Measurements from ENCODE around the gene PSTPIP1.

The PSTPIP1 gene

DNA sequence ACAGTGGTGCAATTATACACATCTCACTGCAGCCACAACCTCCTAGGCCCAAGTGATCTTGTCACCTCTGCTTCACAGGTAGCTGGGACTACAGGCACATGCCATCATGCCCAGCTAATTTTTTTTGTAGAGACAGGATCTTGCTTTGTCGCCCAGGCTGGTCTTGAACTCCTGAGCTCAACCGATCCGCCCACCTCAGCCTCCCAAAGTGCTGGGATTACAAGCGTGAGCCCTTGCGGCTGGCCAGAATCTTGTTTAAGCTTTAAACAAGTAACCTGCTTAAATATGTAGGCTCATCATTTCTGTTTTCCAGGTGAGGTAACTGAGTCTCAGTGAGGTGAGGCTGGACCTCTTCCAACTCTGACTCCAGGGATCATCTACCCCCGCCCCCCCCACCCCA is 7.7 kb upstream of the PSTPIP1 start:
- Mint-ChIP-seq H3K36me3 (ENCODE audit: low read depth) (no peaks in the 10 kb centered on the region), H3K4me1 (peaks cover 44% of the 10 kb centered on the region), H3K27me3 (peaks cover 1% of the 10 kb centered on the region), H3K27ac (peak overlapping the region; percentile 99), H3K9me3 (no peaks in the 10 kb centered on the region), H3K4me3 (no peak overlapping the region)
- ATAC-seq (no peak), DNase-seq (no peak)

DNA sequence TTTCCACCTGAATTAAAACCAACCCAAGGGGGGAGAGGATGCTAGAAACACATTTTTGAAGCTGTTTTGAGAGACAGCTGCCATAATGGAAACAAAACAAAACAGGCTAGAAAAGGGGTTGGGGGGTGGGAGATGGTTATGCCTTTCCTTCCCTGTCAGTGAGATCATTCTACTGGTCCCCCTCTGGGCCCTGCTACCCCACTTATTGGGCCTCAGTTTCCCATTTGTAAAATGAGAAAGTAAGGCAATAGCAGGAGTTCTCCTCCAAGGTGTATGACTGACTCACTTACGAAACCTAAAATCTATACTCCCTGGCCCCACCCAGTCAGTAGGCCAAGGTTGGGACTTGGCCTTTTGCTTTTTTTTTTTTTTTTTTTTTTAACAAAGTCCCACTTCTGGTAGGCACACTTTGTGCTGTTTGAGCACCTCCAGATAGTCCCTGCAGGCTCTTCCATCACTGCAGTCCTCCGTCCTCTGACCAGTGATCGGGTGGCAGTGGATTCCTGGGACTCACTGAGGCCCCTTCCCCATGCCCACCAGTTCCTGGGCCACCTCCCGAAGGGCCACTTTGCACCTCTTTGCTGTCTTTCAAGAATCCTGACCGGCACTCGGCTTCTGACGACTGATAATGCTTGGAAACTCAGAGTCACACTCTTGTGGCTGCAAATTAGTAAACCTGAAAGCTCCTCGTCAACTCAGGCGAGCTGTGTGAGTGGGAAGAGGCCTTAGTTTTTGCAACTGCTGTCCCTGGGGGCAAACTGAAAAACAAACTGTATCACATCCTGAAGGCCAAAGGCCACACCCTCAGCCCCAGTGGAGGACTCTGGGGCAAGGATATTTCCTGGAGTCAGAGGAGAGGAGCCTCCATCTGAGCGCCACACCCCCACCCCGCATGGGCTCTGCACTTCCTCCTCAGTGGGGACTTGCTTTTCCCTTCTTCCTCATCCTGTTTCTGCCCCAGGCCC is 6.7 kb upstream of the PSTPIP1 start:
- peak overlapping the region; percentile 73 for H3K4me3 Mint-ChIP-seq
- H3K36me3 Mint-ChIP-seq (ENCODE audit: low read depth) = no peaks in the 10 kb centered on the region
- peak overlapping the region; percentile 99 for H3K27ac Mint-ChIP-seq
- peaks cover 52% of the 10 kb centered on the region for H3K4me1 Mint-ChIP-seq
- peak; percentile 90 for ATAC-seq
- H3K27me3 Mint-ChIP-seq = peaks cover 1% of the 10 kb centered on the region
- no peaks in the 10 kb centered on the region for H3K9me3 Mint-ChIP-seq
- DNase-seq = peak; percentile 71

DNA sequence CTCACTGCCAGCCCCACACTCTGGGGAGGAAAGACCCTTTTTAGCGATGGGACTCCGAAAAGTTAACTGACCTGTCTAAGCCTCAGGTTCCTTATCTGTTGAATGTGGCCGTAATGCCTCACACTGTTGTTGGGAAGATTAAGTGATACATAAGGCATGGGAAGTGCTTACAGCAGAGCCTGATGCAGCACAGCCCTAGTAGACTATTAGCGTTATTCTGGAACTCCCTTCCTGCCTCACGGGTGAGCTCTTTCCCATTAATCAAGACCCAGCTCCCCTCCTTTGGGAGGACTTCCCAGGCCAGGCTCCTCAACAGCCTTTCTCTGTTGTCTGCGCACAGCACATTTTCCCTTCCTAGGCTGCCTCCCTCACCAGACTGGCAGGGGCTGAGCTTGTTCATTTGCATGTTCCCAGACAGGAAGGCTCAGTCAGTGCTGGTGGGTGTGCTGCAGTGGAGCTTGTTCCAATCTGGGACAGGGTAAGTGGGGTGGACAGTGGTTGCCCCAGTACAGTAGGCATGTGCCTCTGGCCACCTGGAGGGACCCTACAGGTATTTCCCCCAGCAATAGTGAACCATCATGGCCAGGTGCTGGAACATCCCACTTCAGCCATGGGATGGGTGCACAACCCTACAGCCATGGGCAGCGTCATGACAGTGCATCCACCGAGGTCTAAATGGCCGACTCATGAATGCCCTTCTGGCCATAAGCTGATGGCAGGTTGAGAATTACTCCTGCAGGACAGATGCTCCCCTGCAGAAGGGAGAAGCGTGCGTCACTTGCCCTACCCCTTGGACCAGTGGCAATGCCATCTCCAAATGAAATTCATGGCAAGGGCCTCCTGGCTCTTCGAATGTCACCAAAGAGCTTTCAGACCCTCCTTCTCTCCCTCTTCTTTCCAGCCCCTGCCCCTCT is 5.8 kb upstream of the PSTPIP1 start:
- DNase-seq = no peak
- Mint-ChIP-seq H3K4me3 (peak overlapping the region; percentile 73), H3K9me3 (no peaks in the 10 kb centered on the region), H3K27me3 (peaks cover 1% of the 10 kb centered on the region), H3K36me3 (ENCODE audit: low read depth) (no peaks in the 10 kb centered on the region), H3K4me1 (peaks cover 61% of the 10 kb centered on the region), H3K27ac (peak overlapping the region; percentile 99)
- peak; percentile 21 for ATAC-seq

DNA sequence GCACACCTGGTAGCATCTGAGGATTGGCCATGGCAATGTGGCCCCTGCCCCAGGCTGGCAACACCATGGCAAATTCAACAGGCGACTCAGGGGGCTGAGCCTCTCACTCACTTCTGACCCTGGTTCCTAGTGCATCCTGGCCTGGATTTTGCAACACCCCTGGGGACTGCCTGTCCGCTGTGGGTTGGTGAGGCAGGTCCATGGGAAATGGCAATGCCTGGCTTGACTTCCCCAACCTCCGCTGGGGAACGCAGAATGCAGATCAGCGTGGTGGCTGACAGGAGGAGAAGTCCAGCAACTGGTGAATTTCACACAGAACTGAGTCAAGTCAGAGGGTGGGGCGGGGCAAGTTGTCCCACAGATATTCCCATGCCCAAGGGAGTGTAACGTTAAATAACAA is 3.9 kb upstream of the PSTPIP1 start:
- ATAC-seq = no peak
- Mint-ChIP-seq H3K27me3 (peaks cover 1% of the 10 kb centered on the region), H3K4me1 (peaks cover 66% of the 10 kb centered on the region), H3K36me3 (ENCODE audit: low read depth) (no peaks in the 10 kb centered on the region), H3K9me3 (no peaks in the 10 kb centered on the region), H3K4me3 (no peak overlapping the region), H3K27ac (no peak overlapping the region)
- DNase-seq = no peak

DNA sequence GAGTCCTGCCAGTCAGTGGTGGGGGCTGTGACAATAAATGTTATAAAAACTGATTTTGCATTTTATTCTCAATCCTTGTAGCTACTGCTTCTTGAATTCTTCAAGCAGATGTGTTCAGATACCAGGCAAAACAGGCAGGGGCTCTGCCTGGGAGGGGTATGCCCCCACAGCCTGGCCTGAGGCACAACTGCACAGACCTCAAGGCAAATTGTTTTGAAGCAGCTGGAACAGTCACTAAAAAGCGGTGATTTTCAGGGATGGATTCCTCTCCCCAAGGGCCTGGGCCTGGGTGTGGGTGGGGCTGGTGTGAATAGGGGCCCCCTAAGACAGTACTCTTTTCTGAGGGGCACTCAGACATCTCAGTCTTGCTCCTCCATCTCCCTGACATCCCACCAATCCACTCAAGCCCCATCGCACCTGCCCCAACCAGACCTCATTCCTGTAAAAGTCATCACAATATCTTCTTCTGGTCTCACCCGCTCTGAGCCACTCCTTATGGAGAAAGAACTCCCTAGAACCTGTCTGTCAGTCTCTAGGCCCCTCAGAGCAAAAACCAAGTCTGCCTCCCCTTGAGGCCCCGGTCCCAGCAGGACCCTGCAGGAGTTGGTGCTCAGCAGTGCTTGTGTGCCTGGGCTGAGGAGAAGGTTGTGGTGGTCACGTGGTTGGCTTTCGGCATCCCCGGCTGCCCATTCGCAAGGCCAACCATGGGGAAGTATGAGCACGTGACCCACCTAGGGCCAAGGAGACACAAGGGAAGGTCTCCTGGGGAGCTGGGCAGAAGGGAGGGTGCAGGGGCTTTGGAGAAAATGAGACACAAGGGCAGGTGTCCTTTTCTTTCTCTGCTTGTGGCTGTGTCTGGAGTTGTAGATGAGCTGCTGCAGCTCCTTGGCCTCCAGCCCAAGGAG is 2.9 kb upstream of the PSTPIP1 start:
- no peaks in the 10 kb centered on the region for H3K9me3 Mint-ChIP-seq

DNA sequence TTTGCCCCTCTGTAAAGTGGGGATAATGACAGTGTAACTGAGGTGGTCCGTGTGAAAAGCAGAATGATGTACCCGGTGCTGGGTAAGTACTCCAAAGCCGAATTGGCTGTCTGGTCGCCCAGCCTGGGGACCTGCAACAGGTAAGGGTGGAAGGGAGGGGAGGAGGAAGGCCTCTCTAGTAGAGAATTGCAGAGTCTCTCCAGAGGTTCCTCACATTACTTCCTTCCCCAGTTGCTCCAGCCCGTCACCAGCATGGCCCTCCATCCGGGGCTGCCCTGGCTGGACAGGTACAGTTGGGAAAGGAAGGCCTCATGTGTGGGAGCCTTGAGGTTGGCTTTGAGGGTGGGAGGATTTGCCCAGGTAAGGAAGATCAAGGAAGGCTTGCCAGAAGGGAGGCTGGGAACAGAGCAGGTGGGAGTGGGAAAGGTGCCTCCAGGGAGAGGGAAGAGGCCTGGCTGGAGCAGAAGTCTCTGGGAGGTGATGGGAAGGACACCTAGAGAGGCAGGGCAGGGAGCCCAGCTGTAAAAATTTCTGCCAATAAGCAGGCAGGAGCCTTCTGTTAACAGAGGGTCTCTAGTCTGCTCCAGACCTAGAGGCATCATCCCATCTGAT is 1.7 kb upstream of the PSTPIP1 start:
- peak overlapping the region; percentile 90 for H3K4me3 Mint-ChIP-seq
- no peaks in the 10 kb centered on the region for H3K9me3 Mint-ChIP-seq
- H3K27ac Mint-ChIP-seq = peak overlapping the region; percentile 93
- DNase-seq (no peak), ATAC-seq (no peak)
- peaks cover 66% of the 10 kb centered on the region for H3K4me1 Mint-ChIP-seq
- peaks cover 4% of the 10 kb centered on the region for H3K36me3 Mint-ChIP-seq (ENCODE audit: low read depth)
- H3K27me3 Mint-ChIP-seq = peaks cover 1% of the 10 kb centered on the region

More for the DNA sequence above, 2.9 kb upstream of the PSTPIP1 start:
- no peaks in the 10 kb centered on the region for H3K36me3 Mint-ChIP-seq (ENCODE audit: low read depth)
- peaks cover 1% of the 10 kb centered on the region for H3K27me3 Mint-ChIP-seq
- no peak overlapping the region for H3K4me3 Mint-ChIP-seq
- DNase-seq (no peak), ATAC-seq (no peak)
- H3K27ac Mint-ChIP-seq = peak overlapping the region; percentile 11
- peaks cover 66% of the 10 kb centered on the region for H3K4me1 Mint-ChIP-seq

DNA sequence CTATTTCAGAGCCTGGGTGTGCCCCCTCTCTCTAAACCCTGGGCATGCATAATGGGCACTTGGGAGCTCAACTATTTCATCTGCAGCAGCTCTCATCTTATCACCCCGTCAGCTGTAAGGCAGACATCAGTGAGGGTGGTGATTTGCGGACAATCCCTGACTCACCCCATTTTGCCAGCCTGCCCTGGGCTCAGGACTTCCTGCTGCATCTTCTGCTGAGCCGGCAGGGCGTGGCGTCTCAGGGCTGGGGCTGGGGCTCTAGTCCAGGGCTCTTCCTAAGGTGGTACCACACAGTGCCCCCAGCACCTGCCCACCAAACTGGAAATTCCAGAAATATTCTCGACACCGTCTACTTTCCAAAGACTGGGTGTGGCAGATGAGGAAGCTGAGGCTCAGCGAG is 925 bp upstream of the PSTPIP1 start:
- ATAC-seq (peak; percentile 65), DNase-seq (peak; percentile 74)
- peaks cover 11% of the 10 kb centered on the region for H3K36me3 Mint-ChIP-seq (ENCODE audit: low read depth)
- peaks cover 66% of the 10 kb centered on the region for H3K4me1 Mint-ChIP-seq
- no peaks in the 10 kb centered on the region for H3K9me3 Mint-ChIP-seq
- peak overlapping the region; percentile 93 for H3K27ac Mint-ChIP-seq
- H3K4me3 Mint-ChIP-seq = peak overlapping the region; percentile 90
- H3K27me3 Mint-ChIP-seq = no peaks in the 10 kb centered on the region

DNA sequence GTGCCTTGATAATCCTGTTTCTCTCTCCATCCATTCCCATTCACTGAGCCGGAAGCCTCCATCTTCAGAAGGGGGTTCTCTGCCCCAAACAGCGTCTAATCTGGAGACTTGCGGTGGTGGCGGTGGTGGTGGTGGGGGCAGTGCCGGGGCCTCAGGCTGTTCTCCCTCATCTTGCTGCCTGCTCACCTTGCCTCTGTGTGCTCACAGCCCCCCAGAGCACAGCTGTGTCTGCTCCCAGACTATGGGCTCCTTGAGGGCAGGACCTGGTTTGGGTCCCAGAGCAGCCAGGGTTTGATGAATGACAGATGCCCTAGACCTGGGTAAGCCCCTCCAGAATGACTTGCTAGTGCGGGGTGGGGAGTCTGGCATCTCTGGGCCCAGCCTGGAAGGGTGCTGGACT is 430 bp upstream of the PSTPIP1 start:
- ATAC-seq (peak; percentile 7), DNase-seq (peak; percentile 30)
- Mint-ChIP-seq H3K9me3 (no peaks in the 10 kb centered on the region), H3K27ac (peak overlapping the region; percentile 93), H3K36me3 (ENCODE audit: low read depth) (peaks cover 16% of the 10 kb centered on the region), H3K27me3 (no peaks in the 10 kb centered on the region), H3K4me3 (peak overlapping the region; percentile 90), H3K4me1 (peaks cover 66% of the 10 kb centered on the region)

DNA sequence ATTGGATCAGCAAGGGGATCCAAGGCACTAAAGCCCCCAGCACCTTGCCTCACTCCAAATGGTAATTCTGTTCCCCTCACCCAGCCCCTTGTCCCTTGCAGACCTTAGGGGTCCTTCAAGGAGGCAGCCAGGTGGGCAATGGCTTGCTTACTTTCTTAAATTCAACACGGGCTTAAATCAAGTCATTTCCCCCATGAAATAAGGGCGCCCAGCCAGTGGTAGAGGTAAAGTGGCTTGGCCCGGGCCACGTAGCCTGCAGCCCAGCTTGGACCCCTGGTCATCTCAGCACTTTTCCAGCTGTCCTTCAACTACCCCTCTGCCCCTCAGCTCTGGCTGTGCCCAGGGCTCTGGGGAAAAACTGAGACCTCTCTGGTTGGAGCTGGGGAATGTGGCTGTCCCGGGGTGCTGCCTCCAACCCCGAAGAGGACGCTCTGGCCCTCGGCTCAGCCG is 1.2 kb downstream of the PSTPIP1 start:
- Mint-ChIP-seq H3K27ac (peak overlapping the region; percentile 93), H3K9me3 (no peaks in the 10 kb centered on the region), H3K4me1 (peaks cover 72% of the 10 kb centered on the region), H3K36me3 (ENCODE audit: low read depth) (peaks cover 21% of the 10 kb centered on the region), H3K27me3 (no peaks in the 10 kb centered on the region), H3K4me3 (peak overlapping the region; percentile 90)
- DNase-seq (no peak), ATAC-seq (no peak)

DNA sequence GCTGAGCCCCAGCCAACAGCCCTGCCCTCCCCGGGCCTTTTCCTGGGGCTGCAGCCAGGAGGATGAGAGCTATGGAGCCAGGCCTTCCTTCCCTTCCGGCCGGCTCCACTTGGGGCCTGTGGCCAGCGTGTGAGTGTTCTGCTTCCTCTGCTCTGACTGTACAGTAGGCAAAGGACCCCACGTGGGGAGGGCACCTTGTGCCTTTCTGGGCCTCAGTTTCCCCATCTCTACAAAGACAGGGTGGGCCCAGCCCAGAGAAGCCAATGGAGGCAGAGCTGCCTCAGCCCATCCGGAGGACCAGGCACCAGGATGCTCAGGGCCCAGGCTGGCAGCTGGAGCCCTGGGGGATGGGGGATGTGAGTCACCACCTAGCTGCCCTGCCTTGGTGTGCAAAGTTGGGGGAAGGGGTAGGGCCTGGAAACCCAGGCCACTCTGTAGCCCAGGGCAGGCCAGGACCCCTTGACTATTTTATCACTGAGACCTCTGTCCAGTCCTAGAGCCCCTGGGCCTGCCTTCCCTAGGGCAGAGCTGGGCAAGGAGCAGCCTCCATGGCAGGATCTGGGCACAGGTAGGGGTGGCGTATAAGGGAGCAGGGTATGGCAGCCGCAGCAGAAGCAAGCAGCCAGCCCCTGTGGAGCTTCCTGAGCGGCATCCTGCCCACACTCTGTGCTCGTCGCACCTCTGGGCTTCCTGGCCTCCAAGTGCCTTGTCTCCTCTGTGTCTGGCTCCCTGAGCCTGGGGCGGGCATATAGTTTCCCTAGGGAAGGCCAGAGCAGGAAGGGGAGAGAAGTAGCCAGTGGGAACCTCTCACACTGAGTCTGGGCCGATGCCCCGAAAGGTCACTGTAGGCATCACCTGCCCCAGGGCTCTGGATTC is 1.8 kb downstream of the PSTPIP1 start:
- Mint-ChIP-seq H3K36me3 (ENCODE audit: low read depth) (peaks cover 22% of the 10 kb centered on the region), H3K27ac (peak overlapping the region; percentile 93), H3K4me3 (peak overlapping the region; percentile 90), H3K9me3 (no peaks in the 10 kb centered on the region), H3K27me3 (no peaks in the 10 kb centered on the region), H3K4me1 (peaks cover 75% of the 10 kb centered on the region)
- DNase-seq = peak; percentile 76
- peak; percentile 44 for ATAC-seq

DNA sequence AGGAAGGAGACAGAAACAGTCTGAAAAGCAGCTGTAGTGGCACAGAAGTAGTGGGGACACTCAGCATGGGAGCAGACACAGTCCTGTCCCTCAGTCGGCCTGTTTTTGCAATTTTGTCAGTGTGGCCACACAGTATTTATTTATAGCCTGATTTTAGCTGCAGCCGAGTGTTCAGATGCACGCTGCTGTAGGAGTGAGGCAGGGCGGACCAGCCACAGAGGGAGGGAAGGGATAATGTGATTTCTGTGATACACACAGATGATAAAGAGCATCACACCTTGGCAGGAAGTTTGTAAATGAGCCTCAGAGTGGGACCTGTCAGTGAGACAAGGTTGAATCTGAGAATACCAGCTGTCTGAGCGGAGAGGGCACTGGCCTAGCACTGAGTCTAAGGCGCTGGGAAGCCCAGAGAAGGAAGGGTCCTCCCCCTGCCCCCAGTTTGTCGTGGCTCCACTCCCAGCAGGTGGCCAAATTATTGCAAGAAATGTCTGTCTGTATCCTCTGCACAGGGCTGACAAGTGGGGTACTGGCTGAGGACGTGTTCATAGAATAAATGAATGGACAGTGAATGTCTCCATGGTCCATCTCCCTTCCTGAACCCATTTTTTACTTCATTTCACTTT is 3.8 kb downstream of the PSTPIP1 start:
- Mint-ChIP-seq H3K9me3 (no peaks in the 10 kb centered on the region), H3K4me3 (peak overlapping the region; percentile 90), H3K4me1 (peaks cover 80% of the 10 kb centered on the region), H3K27me3 (no peaks in the 10 kb centered on the region), H3K27ac (peak overlapping the region; percentile 61), H3K36me3 (ENCODE audit: low read depth) (peaks cover 31% of the 10 kb centered on the region)
- DNase-seq (no peak), ATAC-seq (no peak)

DNA sequence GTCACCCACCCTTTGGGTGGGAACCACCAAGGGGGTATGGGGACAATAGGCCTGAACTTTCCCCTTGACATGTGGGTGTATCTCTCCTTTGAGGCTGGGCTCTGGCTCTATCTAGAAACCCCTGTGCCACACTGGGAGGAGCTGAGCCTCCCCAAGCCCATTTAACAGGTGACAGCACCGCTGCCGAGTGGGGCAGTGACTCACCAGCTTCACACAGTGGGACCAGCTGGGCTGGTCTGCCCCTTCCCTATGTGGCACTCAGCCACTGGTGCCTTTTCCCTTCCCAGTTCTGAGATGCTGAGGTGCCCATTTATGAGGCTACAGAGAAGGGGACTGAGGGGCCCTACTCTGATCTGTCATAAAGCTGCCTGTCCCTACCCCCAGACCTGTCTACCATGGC is 5.1 kb downstream of the PSTPIP1 start:
- peak; percentile 30 for DNase-seq
- H3K4me3 Mint-ChIP-seq = no peak overlapping the region
- peaks cover 82% of the 10 kb centered on the region for H3K4me1 Mint-ChIP-seq
- H3K9me3 Mint-ChIP-seq = peaks cover 9% of the 10 kb centered on the region
- H3K27me3 Mint-ChIP-seq = no peaks in the 10 kb centered on the region
- peaks cover 43% of the 10 kb centered on the region for H3K36me3 Mint-ChIP-seq (ENCODE audit: low read depth)
- no peak for ATAC-seq
- H3K27ac Mint-ChIP-seq = no peak overlapping the region
